C4-2B (cell line): Measurements from ENCODE around the gene UBN2.
"Not testable (repeated sequence)": the region's sequence is repeated elsewhere in the genome, so short reads cannot be mapped to it uniquely, and the experiment has no call there.

Experiments used
- H3K27ac ChIP-seq: fragments of 450-650 bp; 2 replicates; pipeline ENCODE4 v1.5.1; 2017
- ZFX ChIP-seq: fragments of 450-650 bp; IDR thresholded peaks from 2 replicates; pipeline ENCODE4 v1.6.1; 2017
- TF ChIP-seq, protein P1 (sequence below): fragments of 450-650 bp; conservative IDR thresholded peaks from 2 replicates; pipeline ENCODE4 v1.5.1; 2017; ENCODE audit warnings: mild to moderate bottlenecking

Gene UBN2

DNA sequence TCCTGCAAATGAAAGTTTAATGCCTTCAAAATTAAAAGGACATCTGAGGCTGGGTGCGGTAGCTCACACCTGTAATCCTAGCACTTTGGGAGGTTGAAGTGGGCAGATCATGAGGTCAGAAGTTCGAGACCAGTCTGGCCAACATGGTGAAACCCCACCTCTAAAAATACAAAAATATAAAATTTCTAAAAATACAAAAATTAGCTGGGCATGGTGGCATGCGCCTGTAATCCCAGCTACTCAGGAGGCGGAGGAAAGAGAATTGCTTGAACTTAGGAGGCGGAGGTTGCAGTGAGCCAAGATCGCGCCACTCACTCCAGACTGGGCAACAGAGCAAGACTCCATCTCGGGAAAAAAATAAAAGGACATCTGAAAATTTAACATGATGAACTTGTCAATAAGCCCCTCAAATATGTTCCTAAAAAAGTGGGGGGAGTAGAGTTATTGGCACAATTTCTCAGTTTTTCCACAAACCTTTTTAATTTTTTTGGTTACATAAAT, 4.0 kb upstream of the UBN2 start:
- not testable (repeated sequence) for H3K27ac ChIP-seq

DNA sequence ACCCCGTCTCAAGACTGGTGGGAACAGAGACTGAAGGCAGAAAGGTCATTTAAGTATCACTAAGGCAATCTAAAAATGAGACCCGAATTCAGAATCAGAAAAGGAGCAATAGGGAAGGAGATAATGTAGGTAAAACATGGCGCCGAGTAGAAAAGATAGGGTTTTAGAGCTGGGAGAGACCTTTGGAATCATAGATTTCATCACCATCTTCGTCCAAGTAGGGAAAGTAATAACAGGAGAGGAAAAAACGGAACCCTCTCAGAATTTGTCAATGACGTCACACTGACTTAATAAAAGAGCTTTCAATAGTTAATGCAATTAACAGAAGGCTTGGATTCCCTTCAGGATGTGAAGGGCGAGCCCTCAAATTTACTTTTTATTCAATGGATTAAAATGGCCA, 1.0 kb upstream of the UBN2 start:
- H3K27ac ChIP-seq: no peak overlapping the region
- TF ChIP-seq, protein P1, sequence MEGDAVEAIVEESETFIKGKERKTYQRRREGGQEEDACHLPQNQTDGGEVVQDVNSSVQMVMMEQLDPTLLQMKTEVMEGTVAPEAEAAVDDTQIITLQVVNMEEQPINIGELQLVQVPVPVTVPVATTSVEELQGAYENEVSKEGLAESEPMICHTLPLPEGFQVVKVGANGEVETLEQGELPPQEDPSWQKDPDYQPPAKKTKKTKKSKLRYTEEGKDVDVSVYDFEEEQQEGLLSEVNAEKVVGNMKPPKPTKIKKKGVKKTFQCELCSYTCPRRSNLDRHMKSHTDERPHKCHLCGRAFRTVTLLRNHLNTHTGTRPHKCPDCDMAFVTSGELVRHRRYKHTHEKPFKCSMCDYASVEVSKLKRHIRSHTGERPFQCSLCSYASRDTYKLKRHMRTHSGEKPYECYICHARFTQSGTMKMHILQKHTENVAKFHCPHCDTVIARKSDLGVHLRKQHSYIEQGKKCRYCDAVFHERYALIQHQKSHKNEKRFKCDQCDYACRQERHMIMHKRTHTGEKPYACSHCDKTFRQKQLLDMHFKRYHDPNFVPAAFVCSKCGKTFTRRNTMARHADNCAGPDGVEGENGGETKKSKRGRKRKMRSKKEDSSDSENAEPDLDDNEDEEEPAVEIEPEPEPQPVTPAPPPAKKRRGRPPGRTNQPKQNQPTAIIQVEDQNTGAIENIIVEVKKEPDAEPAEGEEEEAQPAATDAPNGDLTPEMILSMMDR: no peak
- no peak for TF ChIP-seq ZFX

DNA sequence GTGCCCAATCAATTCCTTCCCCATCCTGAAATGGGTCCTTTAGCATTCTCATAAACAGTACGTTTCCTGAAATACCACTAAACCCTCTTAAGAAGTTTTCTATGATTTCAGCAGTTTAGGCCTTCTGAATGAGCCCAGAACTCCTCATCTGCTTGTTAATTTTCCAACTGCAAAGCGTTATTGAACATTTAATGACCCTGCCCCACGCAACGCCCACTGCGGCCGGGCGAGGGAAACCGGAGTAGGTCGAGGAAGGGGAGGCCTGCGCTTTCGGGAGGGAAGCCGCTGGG, 608 bp upstream of the UBN2 start:
- peak overlapping the region; percentile 80 for H3K27ac ChIP-seq
- TF ChIP-seq, protein P1: no peak
- TF ChIP-seq ZFX: no peak

DNA sequence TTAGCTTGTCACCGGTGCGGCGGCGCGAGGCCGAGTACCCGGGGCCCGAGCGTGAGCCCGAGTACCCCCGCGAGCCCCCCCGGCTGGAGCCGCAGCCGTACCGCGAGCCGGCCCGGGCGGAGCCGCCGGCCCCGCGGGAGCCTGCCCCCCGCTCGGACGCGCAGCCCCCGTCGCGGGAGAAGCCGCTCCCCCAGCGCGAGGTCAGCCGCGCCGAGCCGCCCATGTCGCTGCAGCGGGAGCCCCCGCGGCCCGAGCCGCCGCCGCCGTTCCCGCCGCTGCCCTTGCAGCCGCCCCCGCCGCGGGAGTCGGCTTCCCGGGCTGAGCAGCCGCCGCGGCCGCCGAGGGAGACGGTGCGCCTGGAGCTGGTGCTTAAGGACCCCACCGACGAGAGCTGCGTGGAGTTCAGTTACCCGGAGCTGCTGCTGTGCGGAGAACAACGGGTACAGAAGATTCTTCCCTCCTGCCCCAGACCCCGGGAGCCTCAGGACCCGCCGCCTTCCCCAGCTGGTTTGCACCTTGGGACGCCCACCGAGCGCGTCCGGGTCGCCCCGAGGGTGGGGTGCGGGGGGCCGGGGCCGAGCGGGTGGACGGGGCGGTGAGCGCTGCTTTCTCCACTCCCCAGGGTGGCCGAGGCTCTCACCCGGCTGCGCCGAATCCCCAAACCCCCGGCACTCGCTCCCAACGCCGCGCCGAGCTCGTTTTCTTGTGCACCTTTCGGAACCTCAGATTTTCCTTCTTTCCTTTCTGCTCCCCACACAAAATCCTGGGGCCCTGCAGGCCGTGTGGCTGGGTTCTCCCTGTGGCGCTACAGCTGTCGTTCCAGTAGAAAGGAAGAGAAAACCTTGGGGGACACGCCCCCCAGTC, 708 bp downstream of the UBN2 start:
- peak overlapping the region; percentile 80 for H3K27ac ChIP-seq

DNA sequence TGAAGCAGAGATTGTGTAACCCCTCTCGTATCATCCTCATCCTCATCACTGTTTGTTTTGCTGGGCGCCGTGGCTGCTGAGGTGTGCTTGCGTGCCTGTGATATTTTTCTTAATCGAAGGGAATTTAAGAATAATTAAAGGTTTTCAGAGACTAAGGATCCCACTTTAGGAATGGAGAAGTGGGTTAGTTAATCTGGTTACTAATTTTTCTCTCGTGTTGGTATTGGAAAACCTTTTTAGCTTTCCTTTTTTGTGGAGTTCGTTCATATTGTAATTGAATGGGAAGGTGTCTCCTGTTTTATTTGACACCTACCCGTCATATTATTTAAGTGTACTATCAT, 1.3 kb downstream of the UBN2 start:
- peak overlapping the region; percentile 80 for H3K27ac ChIP-seq
- TF ChIP-seq, protein P1: no peak
- no peak for TF ChIP-seq ZFX

More for the DNA sequence above, 708 bp downstream of the UBN2 start:
- TF ChIP-seq ZFX: peak; percentile 73
- TF ChIP-seq, protein P1: no peak

DNA sequence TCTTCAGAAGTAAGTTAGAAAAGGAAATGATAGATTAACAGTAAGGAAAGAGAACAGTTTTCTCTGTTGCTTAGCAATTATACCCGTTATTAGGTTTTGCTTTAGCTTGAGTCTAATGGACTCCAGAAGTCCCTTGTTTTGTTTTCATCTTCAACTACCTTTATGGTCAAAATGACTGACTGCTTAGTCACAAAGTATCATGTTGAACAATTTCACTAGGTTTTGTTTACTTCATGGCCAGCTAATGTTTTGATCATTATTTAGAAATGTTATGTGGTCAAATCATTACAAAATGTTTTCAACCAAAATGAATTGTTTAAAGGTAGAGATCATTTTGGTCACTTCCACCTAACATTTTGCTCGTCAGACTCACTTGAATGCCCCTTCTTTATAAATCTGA, 1.9 kb downstream of the UBN2 start:
- H3K27ac ChIP-seq: no peak overlapping the region
- TF ChIP-seq, protein P1: no peak
- no peak for TF ChIP-seq ZFX

DNA sequence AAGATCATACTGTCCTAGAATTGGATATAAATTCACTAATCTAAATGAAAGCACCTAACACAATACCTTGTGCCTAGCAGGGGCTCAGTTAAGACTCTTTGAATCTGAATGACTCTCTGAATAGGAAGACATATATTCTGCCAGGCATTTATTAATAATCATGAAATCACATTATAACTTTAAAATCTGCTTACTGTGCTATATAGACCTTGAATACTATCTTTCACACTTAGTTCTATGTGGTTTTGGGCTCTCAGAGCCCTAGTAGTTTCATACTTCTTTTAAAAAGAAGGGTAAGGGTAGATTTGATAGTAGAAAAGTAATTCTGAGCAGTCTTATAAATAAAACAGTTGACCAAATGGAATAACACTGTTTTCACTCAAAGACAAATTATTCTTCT, 10.2 kb downstream of the UBN2 start:
- TF ChIP-seq ZFX: no peak
- TF ChIP-seq, protein P1: no peak
- H3K27ac ChIP-seq: peak overlapping the region; percentile 34

DNA sequence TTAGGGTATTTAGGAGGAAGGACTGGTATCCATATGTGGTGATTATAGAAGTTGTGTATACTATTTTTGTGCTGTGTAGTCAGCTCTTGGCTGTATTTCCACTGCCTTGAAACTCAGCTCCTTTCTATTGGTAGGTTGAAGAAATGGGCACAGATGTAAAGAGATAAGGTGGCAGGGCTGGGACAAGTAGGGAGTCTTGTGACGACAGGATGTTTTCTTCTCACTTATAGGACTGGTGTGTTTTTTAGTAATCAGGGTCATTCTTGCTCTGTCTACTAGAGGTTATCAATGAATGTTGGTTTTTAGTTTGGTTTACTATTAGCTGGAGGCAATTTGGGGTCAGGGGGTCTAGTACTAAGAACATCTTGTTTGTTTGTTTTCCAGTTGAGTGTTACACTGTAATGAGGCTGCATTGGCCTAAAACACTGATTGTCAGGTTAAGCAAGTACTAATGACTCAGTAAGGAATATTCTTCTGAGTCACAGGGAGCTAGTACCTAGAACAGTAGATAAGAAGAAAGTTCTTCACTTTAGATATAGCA, 11.8 kb downstream of the UBN2 start:
- H3K27ac ChIP-seq: no peak overlapping the region
- TF ChIP-seq, protein P1: no peak
- no peak for TF ChIP-seq ZFX
